Breast epithelium (tissue), 4 donors: ENCODE data around the gene MEPE. TPM values are rescaled to one million over a fixed set of nuclear protein-coding genes. Genes with fewer than 3 reads are reported as not detected.

Experiments used
- DNase-seq, 2 donors: peaks; one replicate each; pipeline ENCODE4 v3.0.0-alpha.2; 2019; ENCODE audit warnings: low spot score in 2 of 2
- H3K27ac ChIP-seq, 2 donors: fragments of 200-600 bp; sonication (generic) in 1 of 2; one replicate each; pipeline ENCODE4 v1.5.1; 2016 to 2019; ENCODE audit warnings: mild to moderate bottlenecking in 1 of 2
- H3K27me3 ChIP-seq, 2 donors: fragments of 200-600 bp; sonication (generic) in 1 of 2; one replicate each; pipeline versions ENCODE4 v1.5.1 to v1.6.0; 2017 to 2019; ENCODE audit warnings: control low read depth in 1 of 2, mild to moderate bottlenecking in 1 of 2
- H3K36me3 ChIP-seq: fragments of 200-600 bp; one replicate; pipeline ENCODE4 v1.5.1; 2019
- H3K4me1 ChIP-seq, 2 donors: fragments of 200-600 bp; sonication (generic); one replicate each; pipeline ENCODE4 v1.5.1; 2016 to 2019; ENCODE audit warnings: control low read depth in 1 of 2
- H3K4me3 ChIP-seq, 3 donors: fragments of 200-600 bp; sonication (generic); 1 replicate in 2 of 3; 2 replicates in 1 of 3; pipeline ENCODE4 v1.5.1; 2016 to 2019; ENCODE audit warnings: mild to moderate bottlenecking in 3 of 3, moderate library complexity in 2 of 3
- H3K9me3 ChIP-seq, 2 donors: fragments of 200-600 bp; sonication (generic) in 1 of 2; one replicate each; pipeline ENCODE4 v1.5.1; 2016 to 2019; ENCODE audit warnings: control low read depth in 1 of 2
- POLR2A ChIP-seq: fragments of 450-650 bp; IDR thresholded peaks from one replicate; pipeline ENCODE4 v1.6.1; 2016; ENCODE audit warnings: antibody characterized with exemption, mild to moderate bottlenecking, moderate library complexity
- POLR2AphosphoS5 ChIP-seq, 3 donors: sonication (generic); formaldehyde crosslinking; IDR thresholded peaks; one replicate each; pipeline ENCODE4 v1.6.1; 2017; ENCODE audit warnings: antibody characterized with exemption in 3 of 3
- intact Hi-C: fragments of 100-400 bp; cut with DNase I; formaldehyde crosslinking; loops from one replicate; pipeline ENCODE4 v1.15.1; 2023; ENCODE audit warnings: low total_unique reads
- total RNA-seq, 3 donors: library from RNA; depleted of rRNA; stranded (reverse); fragments of >200 nt; gene quantifications; one replicate each; pipeline ENCODE4 v1.1.0, GENCODE V29; 2016
- TF ChIP-seq, protein P1 (sequence below), 3 donors: fragments of 450-650 bp; IDR thresholded peaks; one replicate each; pipeline ENCODE4 v1.5.1; 2016 to 2017; ENCODE audit warnings: antibody characterized with exemption in 3 of 3, mild to moderate bottlenecking in 3 of 3, moderate library complexity in 3 of 3

Gene MEPE, protein sequence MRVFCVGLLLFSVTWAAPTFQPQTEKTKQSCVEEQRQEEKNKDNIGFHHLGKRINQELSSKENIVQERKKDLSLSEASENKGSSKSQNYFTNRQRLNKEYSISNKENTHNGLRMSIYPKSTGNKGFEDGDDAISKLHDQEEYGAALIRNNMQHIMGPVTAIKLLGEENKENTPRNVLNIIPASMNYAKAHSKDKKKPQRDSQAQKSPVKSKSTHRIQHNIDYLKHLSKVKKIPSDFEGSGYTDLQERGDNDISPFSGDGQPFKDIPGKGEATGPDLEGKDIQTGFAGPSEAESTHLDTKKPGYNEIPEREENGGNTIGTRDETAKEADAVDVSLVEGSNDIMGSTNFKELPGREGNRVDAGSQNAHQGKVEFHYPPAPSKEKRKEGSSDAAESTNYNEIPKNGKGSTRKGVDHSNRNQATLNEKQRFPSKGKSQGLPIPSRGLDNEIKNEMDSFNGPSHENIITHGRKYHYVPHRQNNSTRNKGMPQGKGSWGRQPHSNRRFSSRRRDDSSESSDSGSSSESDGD
- total RNA-seq = not detected

GRCh38 chr4:87832669-87833068 lies at the start of gene MEPE:
Gene MEPE, plus strand, starts transcription at chr4:87832969. Its CDS starts 1,746 bp downstream, at chr4:87834715.
- H3K4me1 ChIP-seq = no peaks in the 10 kb centered on the region
- no peak within 1 kb of the TSS for H3K4me3 ChIP-seq
- TF ChIP-seq, protein P1, sequence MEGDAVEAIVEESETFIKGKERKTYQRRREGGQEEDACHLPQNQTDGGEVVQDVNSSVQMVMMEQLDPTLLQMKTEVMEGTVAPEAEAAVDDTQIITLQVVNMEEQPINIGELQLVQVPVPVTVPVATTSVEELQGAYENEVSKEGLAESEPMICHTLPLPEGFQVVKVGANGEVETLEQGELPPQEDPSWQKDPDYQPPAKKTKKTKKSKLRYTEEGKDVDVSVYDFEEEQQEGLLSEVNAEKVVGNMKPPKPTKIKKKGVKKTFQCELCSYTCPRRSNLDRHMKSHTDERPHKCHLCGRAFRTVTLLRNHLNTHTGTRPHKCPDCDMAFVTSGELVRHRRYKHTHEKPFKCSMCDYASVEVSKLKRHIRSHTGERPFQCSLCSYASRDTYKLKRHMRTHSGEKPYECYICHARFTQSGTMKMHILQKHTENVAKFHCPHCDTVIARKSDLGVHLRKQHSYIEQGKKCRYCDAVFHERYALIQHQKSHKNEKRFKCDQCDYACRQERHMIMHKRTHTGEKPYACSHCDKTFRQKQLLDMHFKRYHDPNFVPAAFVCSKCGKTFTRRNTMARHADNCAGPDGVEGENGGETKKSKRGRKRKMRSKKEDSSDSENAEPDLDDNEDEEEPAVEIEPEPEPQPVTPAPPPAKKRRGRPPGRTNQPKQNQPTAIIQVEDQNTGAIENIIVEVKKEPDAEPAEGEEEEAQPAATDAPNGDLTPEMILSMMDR (IDR thresholded peaks at IDR 0.05) = no peak
- TF ChIP-seq POLR2A (no peak), POLR2AphosphoS5 (IDR thresholded peaks at IDR 0.05) (no peak)
- intact Hi-C loops = no loop called here
- no peaks in the 10 kb centered on the region for H3K27me3 ChIP-seq
- DNase-seq = no peak
- no peak within 1 kb of the TSS for H3K27ac ChIP-seq
- H3K36me3 ChIP-seq = no peaks in the 10 kb centered on the region
- no peaks in the 10 kb centered on the region for H3K9me3 ChIP-seq

DNA sequence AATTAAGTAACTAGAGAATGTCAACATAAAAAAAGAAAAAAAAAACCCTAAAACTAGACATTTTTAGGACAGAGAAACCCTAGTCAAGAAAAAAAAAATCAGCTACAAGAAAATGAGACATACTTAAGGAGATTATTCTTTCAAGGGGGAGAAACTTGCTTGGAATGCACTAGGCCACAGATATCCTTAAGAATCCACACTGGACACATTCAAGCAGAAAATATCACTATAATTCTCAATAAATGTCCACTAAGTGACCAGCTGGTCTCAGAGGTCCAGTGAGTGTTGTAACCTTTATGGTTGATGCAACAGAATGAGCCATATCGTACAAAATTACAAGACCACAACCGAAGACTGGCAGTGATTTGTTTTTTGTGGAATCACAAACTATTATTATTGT lies 49.0 kb upstream of the MEPE start:
- no peak overlapping the region for H3K27ac ChIP-seq
- DNase-seq = no peak
- TF ChIP-seq, protein P1 (IDR thresholded peaks at IDR 0.05) = no peak
- TF ChIP-seq POLR2A (no peak), POLR2AphosphoS5 (IDR thresholded peaks at IDR 0.05) (no peak)
- no peaks in the 10 kb centered on the region for H3K4me1 ChIP-seq
- no peak overlapping the region for H3K4me3 ChIP-seq
- intact Hi-C loops = no loop called here
- H3K27me3 ChIP-seq = no peaks in the 10 kb centered on the region
- H3K36me3 ChIP-seq = no peaks in the 10 kb centered on the region
- H3K9me3 ChIP-seq = no peaks in the 10 kb centered on the region

DNA sequence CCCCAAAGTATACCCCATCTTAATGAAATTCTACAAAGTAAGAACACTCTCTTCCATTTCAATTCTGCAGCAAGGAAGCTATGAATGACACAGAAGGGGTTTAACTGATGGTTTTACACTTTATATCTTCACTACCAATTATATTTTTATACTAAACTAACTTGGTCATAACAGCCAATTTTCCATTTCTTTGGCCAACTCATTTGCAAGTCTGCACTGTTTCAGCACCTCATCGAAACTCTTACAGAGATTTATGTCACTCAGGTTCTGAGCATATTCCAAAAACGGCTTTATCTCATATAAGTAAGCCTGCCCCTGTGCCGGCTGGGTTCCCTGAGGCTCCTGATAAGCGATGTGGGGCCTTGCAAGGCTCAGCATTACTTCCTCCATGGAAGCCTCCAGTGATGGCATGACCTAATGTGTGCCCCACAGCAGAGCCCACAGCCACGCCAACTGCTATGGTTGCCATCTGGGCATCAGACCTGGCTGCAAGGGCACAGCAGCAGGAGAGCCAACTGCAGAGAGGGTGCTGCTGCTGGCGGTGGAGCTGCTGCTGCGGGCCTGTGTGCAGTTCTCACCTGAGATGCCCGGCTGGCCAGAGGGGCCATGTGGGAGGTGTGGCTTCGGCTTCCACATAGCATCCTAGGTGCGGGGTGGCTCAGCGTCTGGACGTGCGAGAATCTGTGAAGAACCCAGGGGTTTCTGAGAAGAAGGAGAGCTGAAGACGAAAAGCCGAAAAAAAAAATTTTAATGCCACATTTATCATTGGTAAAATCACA lies 46.8 kb upstream of the MEPE start:
- Histone ChIP-seq H3K27ac (no peak overlapping the region), H3K9me3 (no peaks in the 10 kb centered on the region), H3K36me3 (no peaks in the 10 kb centered on the region), H3K27me3 (no peaks in the 10 kb centered on the region), H3K4me1 (no peaks in the 10 kb centered on the region), H3K4me3 (no peak overlapping the region)
- TF ChIP-seq POLR2A (no peak), POLR2AphosphoS5 (IDR thresholded peaks at IDR 0.05) (no peak)
- DNase-seq = no peak
- intact Hi-C loops = no loop called here

DNA sequence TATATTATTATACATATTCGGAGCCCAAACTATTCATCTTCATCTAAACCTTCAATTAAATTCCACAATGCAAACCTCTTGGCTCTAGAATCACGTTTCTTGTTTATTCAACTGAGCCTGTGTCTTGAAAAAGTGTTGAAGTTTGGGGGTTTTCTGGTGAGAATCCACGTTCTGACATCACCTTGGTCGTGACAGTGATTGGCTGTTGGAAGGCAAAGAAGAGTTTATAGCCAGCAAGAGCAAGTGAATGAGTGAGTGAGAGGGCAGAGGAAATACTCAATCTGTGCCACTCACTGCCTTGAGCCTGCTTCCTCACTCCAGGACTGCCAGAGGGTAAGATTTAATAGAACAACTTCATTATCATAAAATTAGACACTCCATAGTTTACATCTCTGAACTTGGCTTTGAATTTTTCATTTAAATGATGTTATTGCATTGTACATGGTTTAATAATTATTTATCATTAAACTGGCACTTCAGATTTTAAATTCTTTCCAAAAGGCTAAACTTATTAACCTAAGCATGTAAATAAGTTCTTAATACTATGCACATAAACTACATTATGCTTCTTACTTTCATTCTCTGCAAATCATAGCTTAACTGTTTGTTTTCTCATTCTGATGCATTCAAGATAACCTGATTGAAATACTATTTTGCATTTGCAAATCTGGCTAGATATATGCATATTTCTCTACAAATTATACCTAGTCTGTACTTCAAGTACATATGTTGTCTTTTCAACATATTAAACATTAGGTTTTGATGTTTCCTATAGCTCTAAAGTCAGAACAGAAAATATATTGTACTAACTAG lies 33.3 kb upstream of the MEPE start, which contains the start of gene IBSP:
Gene IBSP (plus strand): TSS at position 254 of the 813 bp plus-strand sequence. CDS start 2,808 bp downstream, outside the sequence.
- no peaks in the 10 kb centered on the region for H3K27me3 ChIP-seq
- no peaks in the 10 kb centered on the region for H3K9me3 ChIP-seq
- no peak within 1 kb of the TSS for H3K4me3 ChIP-seq
- no peak for DNase-seq
- intact Hi-C loops = no loop called here
- TF ChIP-seq, protein P1 (IDR thresholded peaks at IDR 0.05) = no peak
- TF ChIP-seq POLR2A = no peak
- TF ChIP-seq POLR2AphosphoS5 (IDR thresholded peaks at IDR 0.05) = no peak
- no peaks in the 10 kb centered on the region for H3K36me3 ChIP-seq
- H3K27ac ChIP-seq = no peak within 1 kb of the TSS
- no peaks in the 10 kb centered on the region for H3K4me1 ChIP-seq

GRCh38 chr4:87802858-87803257 lies 29.9 kb upstream of the MEPE start:
- no peak for DNase-seq

More at GRCh38 chr4:87802858-87803257, 29.9 kb upstream of the MEPE start:
- intact Hi-C loops = loop anchor here (2.0 kb wide), 1 partner anchor 42 kb away; no protein-coding TSS in a partner anchor
- H3K36me3 ChIP-seq = no peaks in the 10 kb centered on the region
- H3K27ac ChIP-seq = no peak overlapping the region
- H3K4me1 ChIP-seq = peaks cover 0 to 5% of the 10 kb centered on the region in 2 donors
- TF ChIP-seq POLR2AphosphoS5 (IDR thresholded peaks at IDR 0.05) (no peak), POLR2A (no peak)
- TF ChIP-seq, protein P1 (IDR thresholded peaks at IDR 0.05) = no peak
- no peaks in the 10 kb centered on the region for H3K9me3 ChIP-seq
- no peaks in the 10 kb centered on the region for H3K27me3 ChIP-seq
- no peak overlapping the region for H3K4me3 ChIP-seq
